ENCODE measurements around the gene CCL15. TPM values are rescaled to one million over a fixed set of nuclear protein-coding genes. Genes with fewer than 3 reads are reported as not detected.

CCL15 gene
- not detected for total RNA-seq

- Histone ChIP-seq H3K4me1 (no peaks in the 10 kb centered on the region), H3K27ac (no peak within 1 kb of the TSS), H3K4me3 (no peak within 1 kb of the TSS), H3K9me3 (no peaks in the 10 kb centered on the region), H3K27me3 (peaks cover 5% of the 10 kb centered on the region), H3K36me3 (no peaks in the 10 kb centered on the region)
- TF ChIP-seq POLR2A (IDR thresholded peaks at IDR 0.05) (no peak), CTCF (IDR thresholded peaks at IDR 0.05) (no peak), EP300 (IDR thresholded peaks at IDR 0.05) (no peak), POLR2AphosphoS5 (IDR thresholded peaks at IDR 0.05) (no peak)
- no peak for DNase-seq (ENCODE audit: low spot score in 2 of 2)
- 66% methylated on average over 6 of the region's 6 CpGs for WGBS
Measured at GRCh38 chr17:36001110-36001771, at the start of gene CCL15. Gene CCL15 (minus strand): TSS chr17:36001553. CDS start chr17:36001492, 61 bp downstream.

GRCh38 chr17:36049643-36050042, 48.3 kb upstream of the CCL15 start:
- DNase-seq (ENCODE audit: low spot score in 2 of 2) = no peak
- Histone ChIP-seq H3K4me3 (no peak overlapping the region), H3K4me1 (no peaks in the 10 kb centered on the region), H3K9me3 (peaks cover 14% of the 10 kb centered on the region), H3K36me3 (no peaks in the 10 kb centered on the region), H3K27ac (no peak overlapping the region), H3K27me3 (no peaks in the 10 kb centered on the region)
- 97% methylated on average over 2 of the region's 2 CpGs for WGBS
- TF ChIP-seq CTCF (IDR thresholded peaks at IDR 0.05) (no peak), EP300 (IDR thresholded peaks at IDR 0.05) (no peak), POLR2AphosphoS5 (IDR thresholded peaks at IDR 0.05) (no peak), POLR2A (IDR thresholded peaks at IDR 0.05) (no peak)

- H3K9me3 ChIP-seq = peaks cover 14% of the 10 kb centered on the region
- no peaks in the 10 kb centered on the region for H3K27me3 ChIP-seq
- DNase-seq (ENCODE audit: low spot score in 2 of 2) = no peak
- no peak for TF ChIP-seq CTCF (IDR thresholded peaks at IDR 0.05)
- no peak for TF ChIP-seq POLR2AphosphoS5 (IDR thresholded peaks at IDR 0.05)
- no peak for TF ChIP-seq EP300 (IDR thresholded peaks at IDR 0.05)
- WGBS = 64% methylated on average over 2 of the region's 2 CpGs
- H3K4me3 ChIP-seq = no peak overlapping the region
- no peak overlapping the region for H3K27ac ChIP-seq
- H3K36me3 ChIP-seq = no peaks in the 10 kb centered on the region
- H3K4me1 ChIP-seq = no peaks in the 10 kb centered on the region
Measured at GRCh38 chr17:36048066-36048465, 46.7 kb upstream of the CCL15 start.

GRCh38 chr17:36036235-36036634, 34.9 kb upstream of the CCL15 start:
- H3K4me3 ChIP-seq = no peak overlapping the region
- no peaks in the 10 kb centered on the region for H3K9me3 ChIP-seq
- TF ChIP-seq CTCF (IDR thresholded peaks at IDR 0.05) (no peak), EP300 (IDR thresholded peaks at IDR 0.05) (no peak), POLR2AphosphoS5 (IDR thresholded peaks at IDR 0.05) (no peak), POLR2A (IDR thresholded peaks at IDR 0.05) (no peak)
- no peaks in the 10 kb centered on the region for H3K4me1 ChIP-seq
- no peaks in the 10 kb centered on the region for H3K27me3 ChIP-seq
- 81% methylated on average over 4 of the region's 4 CpGs for WGBS
- no peak for DNase-seq (ENCODE audit: low spot score in 2 of 2)
- no peaks in the 10 kb centered on the region for H3K36me3 ChIP-seq
- H3K27ac ChIP-seq = no peak overlapping the region

- no peak for TF ChIP-seq EP300 (IDR thresholded peaks at IDR 0.05)
- TF ChIP-seq CTCF (IDR thresholded peaks at IDR 0.05) = no peak
- TF ChIP-seq POLR2A (IDR thresholded peaks at IDR 0.05) = no peak
- TF ChIP-seq POLR2AphosphoS5 (IDR thresholded peaks at IDR 0.05) = no peak
- 66% methylated on average over 3 of the region's 3 CpGs for WGBS
- no peak overlapping the region for H3K27ac ChIP-seq
- H3K9me3 ChIP-seq = no peaks in the 10 kb centered on the region
- no peak overlapping the region for H3K4me3 ChIP-seq
- no peaks in the 10 kb centered on the region for H3K27me3 ChIP-seq
- no peaks in the 10 kb centered on the region for H3K36me3 ChIP-seq
- DNase-seq (ENCODE audit: low spot score in 2 of 2) = no peak
- H3K4me1 ChIP-seq = no peaks in the 10 kb centered on the region
Measured at GRCh38 chr17:36034127-36034526, 32.8 kb upstream of the CCL15 start.

Measured in suprapubic skin (tissue), 4 donors.